Measurements from ENCODE around the gene SMIM43. TPM values are rescaled to one million over a fixed set of nuclear protein-coding genes. Genes with fewer than 3 reads are reported as not detected.

SMIM43 gene
- total RNA-seq, 1 donor from 2014 or later, result not detected

DNA sequence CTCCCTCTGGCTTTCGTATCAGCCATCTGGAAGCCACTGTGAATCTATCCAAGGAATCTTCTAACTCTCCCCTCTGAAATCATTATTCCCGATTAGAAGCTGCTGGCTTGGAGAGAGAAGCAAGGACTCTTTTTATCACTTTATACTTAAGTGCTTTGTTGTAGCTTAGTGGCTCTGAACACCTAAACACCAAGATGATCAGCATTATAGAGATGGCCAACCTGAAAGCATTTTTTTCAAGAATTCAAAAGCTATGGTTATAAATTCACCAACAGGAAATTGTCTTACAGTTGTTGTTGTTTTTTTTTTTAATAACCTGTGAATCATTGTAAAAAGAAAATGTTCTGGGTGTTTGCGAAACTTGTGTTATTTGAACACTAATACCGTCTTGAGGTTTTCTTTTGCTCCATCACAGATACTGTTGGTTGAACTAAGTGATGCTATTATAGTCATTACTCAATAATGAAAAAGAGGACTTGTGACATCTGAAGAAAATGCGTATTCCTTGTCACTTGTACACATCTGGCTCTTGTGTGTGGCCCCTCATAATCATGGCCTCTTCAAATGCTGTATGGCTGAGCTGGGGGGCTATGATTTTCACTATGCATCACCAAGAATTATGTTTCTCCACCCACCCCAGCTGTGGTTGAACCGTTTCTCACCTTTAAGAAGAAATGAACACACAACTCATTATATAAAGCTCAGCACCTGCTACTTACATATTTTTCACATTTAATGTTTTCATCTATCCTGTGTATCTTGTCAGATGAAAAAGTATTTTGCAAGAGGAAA, 11.8 kb upstream of the SMIM43 start:
- TF ChIP-seq, protein P1, sequence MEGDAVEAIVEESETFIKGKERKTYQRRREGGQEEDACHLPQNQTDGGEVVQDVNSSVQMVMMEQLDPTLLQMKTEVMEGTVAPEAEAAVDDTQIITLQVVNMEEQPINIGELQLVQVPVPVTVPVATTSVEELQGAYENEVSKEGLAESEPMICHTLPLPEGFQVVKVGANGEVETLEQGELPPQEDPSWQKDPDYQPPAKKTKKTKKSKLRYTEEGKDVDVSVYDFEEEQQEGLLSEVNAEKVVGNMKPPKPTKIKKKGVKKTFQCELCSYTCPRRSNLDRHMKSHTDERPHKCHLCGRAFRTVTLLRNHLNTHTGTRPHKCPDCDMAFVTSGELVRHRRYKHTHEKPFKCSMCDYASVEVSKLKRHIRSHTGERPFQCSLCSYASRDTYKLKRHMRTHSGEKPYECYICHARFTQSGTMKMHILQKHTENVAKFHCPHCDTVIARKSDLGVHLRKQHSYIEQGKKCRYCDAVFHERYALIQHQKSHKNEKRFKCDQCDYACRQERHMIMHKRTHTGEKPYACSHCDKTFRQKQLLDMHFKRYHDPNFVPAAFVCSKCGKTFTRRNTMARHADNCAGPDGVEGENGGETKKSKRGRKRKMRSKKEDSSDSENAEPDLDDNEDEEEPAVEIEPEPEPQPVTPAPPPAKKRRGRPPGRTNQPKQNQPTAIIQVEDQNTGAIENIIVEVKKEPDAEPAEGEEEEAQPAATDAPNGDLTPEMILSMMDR (IDR thresholded peaks at IDR 0.05; ENCODE audit: unreplicated experiment), result no peak
- Mint-ChIP-seq H3K36me3 (ENCODE audit: insufficient read depth) (no peaks in the 10 kb centered on the region), H3K27me3 (peaks cover 21% of the 10 kb centered on the region), H3K27ac (no peak overlapping the region), H3K4me3 (ENCODE audit: low read depth) (no peak overlapping the region), H3K4me1 (ENCODE audit: low read depth) (no peaks in the 10 kb centered on the region), H3K9me3 (ENCODE audit: low read depth) (no peaks in the 10 kb centered on the region)
- DNase-seq (ENCODE audit: low spot score, unreplicated experiment), result no peak

DNA sequence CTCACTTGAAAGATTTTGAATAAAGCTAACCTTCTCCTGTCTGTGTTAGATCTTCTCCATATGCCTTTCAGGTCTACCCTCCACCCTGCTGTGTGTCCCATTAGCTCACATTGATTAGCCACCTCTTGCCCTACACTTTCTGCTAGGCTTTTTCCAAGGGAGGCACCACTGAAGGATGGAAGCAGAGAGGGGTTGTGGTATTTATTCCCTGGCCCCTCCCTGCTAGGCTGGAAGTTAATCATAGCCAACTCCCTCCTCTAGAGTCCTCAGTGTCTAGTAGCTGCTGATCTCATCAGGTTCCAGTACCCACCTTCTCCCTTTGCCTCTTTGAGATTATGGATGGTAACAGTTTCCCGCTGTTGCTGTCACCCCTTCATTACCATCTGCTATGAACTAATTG, 8.9 kb upstream of the SMIM43 start:
- Mint-ChIP-seq H3K27ac (no peak overlapping the region), H3K4me1 (ENCODE audit: low read depth) (no peaks in the 10 kb centered on the region), H3K9me3 (ENCODE audit: low read depth) (no peaks in the 10 kb centered on the region), H3K4me3 (ENCODE audit: low read depth) (no peak overlapping the region), H3K36me3 (ENCODE audit: insufficient read depth) (no peaks in the 10 kb centered on the region), H3K27me3 (peaks cover 39% of the 10 kb centered on the region)
- DNase-seq (ENCODE audit: low spot score, unreplicated experiment), result no peak
- TF ChIP-seq, protein P1 (IDR thresholded peaks at IDR 0.05; ENCODE audit: unreplicated experiment), result no peak

DNA sequence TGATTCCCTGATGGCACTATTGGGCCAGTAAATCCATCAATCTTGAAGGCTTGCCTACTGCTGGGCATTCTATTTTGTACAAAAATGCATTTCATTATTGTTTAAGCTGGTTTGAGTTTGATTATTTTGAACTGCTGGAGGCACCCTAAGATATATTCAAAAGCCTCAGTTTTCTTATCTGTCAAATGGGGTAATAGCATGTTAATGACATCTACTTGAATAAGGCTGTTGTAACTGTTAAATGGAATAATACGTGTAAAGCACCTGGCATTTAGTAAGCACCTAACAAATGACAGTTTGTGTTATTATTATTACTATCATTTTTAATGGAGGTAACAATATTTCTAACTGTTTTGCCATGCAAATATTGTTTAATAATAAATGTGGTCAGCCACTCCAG, 6.9 kb upstream of the SMIM43 start:
- TF ChIP-seq, protein P1 (IDR thresholded peaks at IDR 0.05; ENCODE audit: unreplicated experiment), result no peak
- Mint-ChIP-seq H3K27ac (no peak overlapping the region), H3K9me3 (ENCODE audit: low read depth) (no peaks in the 10 kb centered on the region), H3K27me3 (peaks cover 52% of the 10 kb centered on the region), H3K36me3 (ENCODE audit: insufficient read depth) (no peaks in the 10 kb centered on the region), H3K4me3 (ENCODE audit: low read depth) (no peak overlapping the region), H3K4me1 (ENCODE audit: low read depth) (no peaks in the 10 kb centered on the region)
- no peak for DNase-seq (ENCODE audit: low spot score, unreplicated experiment)

DNA sequence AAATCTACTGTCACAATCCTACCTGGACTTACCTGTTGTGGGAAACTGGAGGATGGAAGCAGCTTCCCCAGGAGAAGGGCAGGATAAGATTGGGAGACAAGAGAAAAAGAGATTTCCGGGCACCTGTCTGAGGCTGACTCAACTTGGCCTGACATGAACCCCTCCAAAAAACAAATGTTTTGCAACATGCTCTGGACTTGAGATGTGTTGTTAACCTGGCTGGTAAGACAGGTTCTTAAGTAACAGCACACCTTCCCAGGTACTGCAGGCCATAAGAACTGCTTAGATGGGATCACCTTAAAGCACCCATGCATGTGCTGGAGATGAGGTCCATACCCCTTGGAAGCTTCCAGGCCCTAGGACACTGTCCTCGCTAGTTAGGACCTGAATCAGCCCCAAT, 4.4 kb upstream of the SMIM43 start:
- Mint-ChIP-seq H3K4me3 (ENCODE audit: low read depth) (no peak overlapping the region), H3K27me3 (peaks cover 75% of the 10 kb centered on the region)
- DNase-seq (ENCODE audit: low spot score, unreplicated experiment), result no peak

DNA sequence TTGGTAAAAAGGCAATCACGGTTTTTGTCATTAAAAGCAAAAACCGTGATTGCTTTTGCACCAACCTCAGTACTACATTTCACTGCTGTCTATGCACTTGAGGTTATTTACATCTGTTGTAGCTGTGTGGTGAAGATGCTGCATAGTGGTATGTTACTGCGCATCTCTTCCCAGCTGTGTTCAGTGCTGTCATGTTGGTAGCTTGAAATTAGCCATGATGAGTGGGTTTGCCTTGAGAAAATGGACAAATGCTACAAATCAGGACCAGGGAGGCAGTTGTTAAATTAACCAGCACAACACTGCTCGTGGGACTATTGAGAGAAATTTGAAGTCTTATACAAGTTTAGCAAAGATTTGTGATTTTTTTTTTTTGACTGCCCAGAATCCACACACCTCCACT, 2.2 kb upstream of the SMIM43 start:
- Mint-ChIP-seq H3K36me3 (ENCODE audit: insufficient read depth) (no peaks in the 10 kb centered on the region), H3K27ac (no peak overlapping the region), H3K4me1 (ENCODE audit: low read depth) (peaks cover 3% of the 10 kb centered on the region), H3K9me3 (ENCODE audit: low read depth) (no peaks in the 10 kb centered on the region), H3K4me3 (ENCODE audit: low read depth) (no peak overlapping the region), H3K27me3 (peaks cover 90% of the 10 kb centered on the region)
- TF ChIP-seq, protein P1 (IDR thresholded peaks at IDR 0.05; ENCODE audit: unreplicated experiment), result no peak
- DNase-seq (ENCODE audit: low spot score, unreplicated experiment), result no peak

More for the DNA sequence above, 4.4 kb upstream of the SMIM43 start:
- Mint-ChIP-seq H3K9me3 (ENCODE audit: low read depth) (no peaks in the 10 kb centered on the region), H3K36me3 (ENCODE audit: insufficient read depth) (no peaks in the 10 kb centered on the region), H3K4me1 (ENCODE audit: low read depth) (peaks cover 3% of the 10 kb centered on the region), H3K27ac (no peak overlapping the region)
- TF ChIP-seq, protein P1 (IDR thresholded peaks at IDR 0.05; ENCODE audit: unreplicated experiment), result no peak

Data from progenitor cell of endocrine pancreas (in vitro differentiated cells).